ENCODE results near the gene OGDH. TPM values are rescaled to one million over a fixed set of nuclear protein-coding genes. Genes with fewer than 3 reads are reported as not detected.

Gene OGDH
- total RNA-seq, 6 experiments from 2014 or later, result 77.8 to 88.2 (median 80.2) TPM

DNA sequence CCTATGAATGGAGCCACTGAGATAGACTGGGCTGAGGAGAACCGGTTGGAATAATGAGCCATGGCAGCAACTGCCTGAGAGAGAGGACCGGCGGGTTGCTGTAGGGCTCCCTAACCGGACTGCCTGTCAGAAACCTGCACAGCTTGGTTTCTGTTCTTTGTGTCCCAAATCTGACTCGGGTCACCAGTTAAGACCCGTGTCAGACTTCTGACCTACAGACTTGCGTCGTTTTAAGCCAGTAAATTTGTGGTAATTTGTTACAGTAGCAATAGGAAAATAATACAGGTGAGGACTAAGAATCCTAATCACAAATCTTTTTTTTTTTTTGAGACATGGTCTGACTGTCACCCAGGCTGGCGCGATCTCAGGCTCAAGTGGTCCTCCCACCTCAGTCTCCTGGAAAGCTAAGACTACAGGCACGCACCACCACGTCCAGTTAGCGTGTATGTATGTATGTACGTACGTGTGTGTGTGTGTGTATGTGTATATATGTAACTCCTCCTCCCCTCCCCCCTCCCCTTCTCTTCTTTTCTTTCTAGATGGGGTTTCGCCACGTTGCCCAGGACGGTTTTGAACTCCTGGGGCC lies 32.0 kb upstream of the OGDH start:
- Mint-ChIP-seq H3K9me3 (no peaks in the 10 kb centered on the region), H3K27ac (peak overlapping the region; percentile 95), H3K4me1 (ENCODE audit: low read depth) (peaks cover 32% of the 10 kb centered on the region), H3K36me3 (ENCODE audit: low read depth) (peaks cover 51% of the 10 kb centered on the region), H3K4me3 (peak overlapping the region; percentile 100), H3K27me3 (ENCODE audit: insufficient read depth) (no peaks in the 10 kb centered on the region; the same call in 1 of the 2 replicates)
- TF ChIP-seq, protein P1, sequence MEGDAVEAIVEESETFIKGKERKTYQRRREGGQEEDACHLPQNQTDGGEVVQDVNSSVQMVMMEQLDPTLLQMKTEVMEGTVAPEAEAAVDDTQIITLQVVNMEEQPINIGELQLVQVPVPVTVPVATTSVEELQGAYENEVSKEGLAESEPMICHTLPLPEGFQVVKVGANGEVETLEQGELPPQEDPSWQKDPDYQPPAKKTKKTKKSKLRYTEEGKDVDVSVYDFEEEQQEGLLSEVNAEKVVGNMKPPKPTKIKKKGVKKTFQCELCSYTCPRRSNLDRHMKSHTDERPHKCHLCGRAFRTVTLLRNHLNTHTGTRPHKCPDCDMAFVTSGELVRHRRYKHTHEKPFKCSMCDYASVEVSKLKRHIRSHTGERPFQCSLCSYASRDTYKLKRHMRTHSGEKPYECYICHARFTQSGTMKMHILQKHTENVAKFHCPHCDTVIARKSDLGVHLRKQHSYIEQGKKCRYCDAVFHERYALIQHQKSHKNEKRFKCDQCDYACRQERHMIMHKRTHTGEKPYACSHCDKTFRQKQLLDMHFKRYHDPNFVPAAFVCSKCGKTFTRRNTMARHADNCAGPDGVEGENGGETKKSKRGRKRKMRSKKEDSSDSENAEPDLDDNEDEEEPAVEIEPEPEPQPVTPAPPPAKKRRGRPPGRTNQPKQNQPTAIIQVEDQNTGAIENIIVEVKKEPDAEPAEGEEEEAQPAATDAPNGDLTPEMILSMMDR (IDR thresholded peaks at IDR 0.05), result no peak
- no peak for DNase-seq

DNA sequence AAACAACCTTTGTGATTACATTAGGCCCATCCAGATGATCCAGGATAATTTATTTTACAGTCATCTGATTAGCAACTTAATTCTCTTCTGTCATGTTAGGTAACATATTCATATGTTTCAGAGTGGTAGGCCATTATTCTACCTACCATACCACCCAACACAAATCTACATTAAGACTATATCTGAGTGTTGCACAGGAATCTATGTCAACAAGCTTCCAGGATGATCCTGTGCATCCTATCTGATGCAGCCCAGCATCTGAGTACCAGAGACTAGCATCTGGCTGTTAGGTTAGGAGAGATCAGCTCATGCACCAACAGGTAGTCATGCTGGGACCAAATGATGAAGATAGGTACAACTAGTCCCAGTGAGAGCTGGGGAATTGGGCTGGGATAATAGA lies 31.4 kb upstream of the OGDH start:
- Mint-ChIP-seq H3K27ac (peak overlapping the region; percentile 95; the same call in 1 of the 2 replicates), H3K4me3 (peak overlapping the region; percentile 100), H3K36me3 (ENCODE audit: low read depth) (peaks cover 53% of the 10 kb centered on the region), H3K4me1 (ENCODE audit: low read depth) (peaks cover 36% of the 10 kb centered on the region), H3K27me3 (ENCODE audit: insufficient read depth) (no peaks in the 10 kb centered on the region; the same call in 1 of the 2 replicates), H3K9me3 (no peaks in the 10 kb centered on the region)
- DNase-seq, result no peak
- TF ChIP-seq, protein P1 (IDR thresholded peaks at IDR 0.05), result no peak

DNA sequence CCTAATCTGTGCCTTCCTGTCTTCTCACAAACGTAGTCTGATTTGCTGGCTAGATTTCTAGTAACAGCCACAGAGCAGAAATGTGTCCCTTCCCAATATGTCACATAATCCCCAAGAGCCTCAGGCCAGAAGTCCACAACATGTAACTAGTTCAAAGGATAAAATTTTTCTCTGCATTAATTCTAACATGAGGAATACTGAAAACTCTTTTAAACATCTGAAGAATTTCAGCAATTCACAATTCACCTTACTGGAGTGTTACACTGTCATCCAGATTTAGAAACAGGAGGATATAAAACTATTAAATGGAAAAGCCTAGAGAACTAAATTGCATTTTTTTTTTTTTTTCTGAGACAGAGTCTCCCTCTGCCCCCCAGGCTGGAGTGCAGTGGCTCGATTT lies 30.2 kb upstream of the OGDH start:
- no peak overlapping the region for H3K4me3 Mint-ChIP-seq
- peak overlapping the region; percentile 37 for H3K27ac Mint-ChIP-seq
- DNase-seq, result no peak

DNA sequence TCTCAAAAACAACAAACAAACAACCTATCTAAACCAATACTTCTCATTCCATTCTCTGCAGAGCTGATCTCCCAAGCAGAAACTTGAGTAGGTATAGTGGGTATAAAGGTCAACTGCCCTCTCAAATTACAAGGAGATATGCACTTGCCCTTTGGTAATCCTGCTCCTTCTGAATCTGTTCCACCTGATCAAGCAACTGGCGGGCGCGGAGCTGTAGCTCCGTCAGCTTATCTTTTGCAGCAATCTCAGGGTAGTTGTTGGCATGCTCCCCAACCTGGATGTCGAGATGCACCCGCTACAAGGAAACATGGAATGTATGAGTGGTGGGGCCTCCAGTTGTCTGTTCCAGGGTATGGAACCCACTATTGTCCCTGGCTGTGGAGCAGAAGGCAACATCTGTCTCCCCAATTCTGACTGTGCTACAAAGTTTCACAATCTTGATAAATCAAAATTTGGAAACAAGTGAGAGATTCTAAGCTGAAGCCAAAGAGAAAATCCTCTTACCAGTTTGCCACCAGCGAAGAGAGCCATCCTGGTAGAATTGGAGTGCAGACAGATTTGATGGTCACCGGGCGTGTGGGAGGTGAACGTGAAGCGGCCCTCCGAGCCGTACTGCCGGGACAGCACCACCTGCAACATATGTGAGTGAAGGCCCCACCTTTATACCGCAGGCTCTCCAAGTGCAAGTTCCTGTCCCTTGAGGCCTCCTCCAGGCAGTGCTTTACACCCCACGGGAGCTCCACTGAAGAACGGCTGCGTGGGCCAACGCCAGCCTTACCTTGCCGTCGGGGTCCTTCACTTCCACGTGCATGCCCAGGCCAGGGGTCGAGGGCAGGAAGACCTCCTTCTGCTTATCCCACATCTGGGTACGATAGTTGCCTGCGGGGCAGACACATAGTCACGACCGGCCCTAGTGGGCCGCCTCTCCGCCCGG lies 25.2 kb upstream of the OGDH start:
- peak overlapping the region; percentile 95 for H3K27ac Mint-ChIP-seq
- H3K4me3 Mint-ChIP-seq, result peak overlapping the region; percentile 91
- H3K4me1 Mint-ChIP-seq (ENCODE audit: low read depth), result peaks cover 24% of the 10 kb centered on the region
- no peaks in the 10 kb centered on the region for H3K9me3 Mint-ChIP-seq
- H3K36me3 Mint-ChIP-seq (ENCODE audit: low read depth), result peaks cover 21% of the 10 kb centered on the region
- H3K27me3 Mint-ChIP-seq (ENCODE audit: insufficient read depth), result no peaks in the 10 kb centered on the region; the same call in 1 of the 2 replicates
- TF ChIP-seq, protein P1 (IDR thresholded peaks at IDR 0.05), result no peak
- DNase-seq, result no peak

More for the DNA sequence above, 30.2 kb upstream of the OGDH start:
- Mint-ChIP-seq H3K9me3 (no peaks in the 10 kb centered on the region), H3K27me3 (ENCODE audit: insufficient read depth) (no peaks in the 10 kb centered on the region; the same call in 1 of the 2 replicates), H3K4me1 (ENCODE audit: low read depth) (peaks cover 44% of the 10 kb centered on the region), H3K36me3 (ENCODE audit: low read depth) (peaks cover 57% of the 10 kb centered on the region)
- TF ChIP-seq, protein P1 (IDR thresholded peaks at IDR 0.05), result no peak

DNA sequence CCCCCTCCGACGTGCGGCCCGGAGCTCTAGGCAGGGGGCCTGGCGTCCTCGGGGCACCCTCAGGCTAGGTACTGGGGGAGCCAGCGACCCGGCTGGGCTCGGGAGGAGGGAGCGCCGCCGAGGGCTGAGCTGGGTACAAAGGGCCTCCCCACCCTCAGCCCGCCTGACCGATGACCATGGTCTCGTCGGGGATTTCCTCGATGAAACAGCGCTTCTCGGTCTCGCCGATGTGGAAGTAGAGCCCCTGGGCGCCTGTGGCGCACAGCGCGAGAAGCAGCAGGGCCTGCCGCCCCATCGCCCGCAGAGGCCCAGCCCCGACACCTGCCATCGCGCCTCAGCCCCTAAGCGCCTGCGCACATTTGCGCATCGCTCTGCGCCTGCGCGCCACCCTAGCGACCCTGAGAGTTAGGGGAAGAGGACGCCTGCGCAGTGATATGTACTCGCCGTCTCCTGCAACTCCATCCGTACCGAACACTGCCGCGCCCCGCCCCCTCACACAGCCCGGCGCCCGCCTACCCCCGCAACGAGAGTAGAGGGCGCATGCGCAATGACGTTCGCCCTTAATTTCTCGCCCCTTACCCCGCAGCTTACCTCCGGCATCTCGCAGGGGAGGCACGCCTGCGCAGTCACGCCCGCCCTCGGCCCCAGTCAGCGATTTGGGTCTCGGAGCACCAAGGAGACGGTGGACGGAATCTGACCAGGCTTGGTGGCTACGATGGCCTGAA lies 24.4 kb upstream of the OGDH start, which contains the start of gene TMED4:
Gene TMED4 (minus strand): TSS at position 353 of the 725 bp plus-strand sequence. CDS start 25 bp downstream, at position 328.
- peak within 1 kb of the TSS; percentile 95 for H3K27ac Mint-ChIP-seq
- H3K36me3 Mint-ChIP-seq (ENCODE audit: low read depth), result peaks cover 19% of the 10 kb centered on the region
- H3K9me3 Mint-ChIP-seq, result no peaks in the 10 kb centered on the region
- TF ChIP-seq, protein P1 (IDR thresholded peaks at IDR 0.05), result no peak
- peaks cover 21% of the 10 kb centered on the region for H3K4me1 Mint-ChIP-seq (ENCODE audit: low read depth)
- H3K27me3 Mint-ChIP-seq (ENCODE audit: insufficient read depth), result no peaks in the 10 kb centered on the region
- DNase-seq, result peak; percentile 97
- H3K4me3 Mint-ChIP-seq, result peak within 1 kb of the TSS; percentile 91
